DND-41 (cell line): ENCODE results near the gene TSEN15.
"Not testable (repeated sequence)": the region's sequence is repeated elsewhere in the genome, so short reads cannot be mapped to it uniquely, and the experiment has no call there.

Experiments
- ATAC-seq: fragments of 200-7000 bp; cut with Tn5 transposase; 3 replicates; pipeline ENCODE4 v1.9.1; 2021; ENCODE audit warnings: low read depth; ENCODE audit not compliant: insufficient read depth
- DNase-seq: peaks from one replicate; pipeline ENCODE4 v3.0.0-alpha.2; 2020
- H2AFZ ChIP-seq: 2 replicates; pipeline ENCODE4 v1.6.0; 2012; ENCODE audit warnings: low read depth, low read length
- H3K27ac ChIP-seq: 2 replicates; pipeline ENCODE4 v1.5.1; 2012; ENCODE audit warnings: low read length, inconsistent platforms
- H3K27me3 ChIP-seq: fragments of 200-600 bp; sonication (generic); 2 replicates; pipeline ENCODE4 v1.6.0; 2012; ENCODE audit warnings: low read length, mild to moderate bottlenecking, inconsistent platforms; ENCODE audit not compliant: insufficient read depth, poor library complexity
- H3K36me3 ChIP-seq: 2 replicates; pipeline ENCODE4 v1.5.1; 2012; ENCODE audit warnings: low read length, inconsistent platforms; ENCODE audit not compliant: insufficient read depth
- H3K4me1 ChIP-seq: 2 replicates; pipeline ENCODE4 v1.5.1; 2012; ENCODE audit warnings: mild to moderate bottlenecking, low read length; ENCODE audit not compliant: insufficient read depth
- H3K4me2 ChIP-seq: 2 replicates; pipeline ENCODE4 v1.6.0; 2012; ENCODE audit warnings: mild to moderate bottlenecking, moderate library complexity, low read length, inconsistent platforms; ENCODE audit not compliant: insufficient read depth
- H3K4me3 ChIP-seq, 2 experiments: fragments of 200-600 bp in 1 of 2; shearing (Covaris generic) in 1 of 2; 2 replicates each; pipeline ENCODE4 v1.5.1; 2012 to 2016; ENCODE audit warnings: inconsistent platforms in 2 of 2, low read length in 2 of 2, mild to moderate bottlenecking in 2 of 2, low read depth in 1 of 2, moderate library complexity in 1 of 2
- H3K79me2 ChIP-seq: 2 replicates; pipeline ENCODE4 v1.6.0; 2012; ENCODE audit warnings: low read length, inconsistent platforms; ENCODE audit not compliant: insufficient read depth
- H3K9ac ChIP-seq: 2 replicates; pipeline ENCODE4 v1.6.0; 2012; ENCODE audit warnings: low read depth, mild to moderate bottlenecking, inconsistent platforms, low read length, moderate library complexity
- H3K9me3 ChIP-seq: 2 replicates; pipeline ENCODE4 v1.5.1; 2012; ENCODE audit warnings: low read length, moderate library complexity, mild to moderate bottlenecking, inconsistent platforms; ENCODE audit not compliant: insufficient read depth, severe bottlenecking
- H4K20me1 ChIP-seq: 2 replicates; pipeline ENCODE4 v1.6.0; 2012; ENCODE audit warnings: low read length; ENCODE audit not compliant: insufficient read depth
- EZH2 ChIP-seq: IDR thresholded peaks from 3 replicates; pipeline ENCODE4 v1.6.1; 2012; ENCODE audit warnings: borderline replicate concordance, low read depth, mild to moderate bottlenecking, moderate library complexity, low read length, inconsistent platforms; ENCODE audit not compliant: severe bottlenecking
- TF ChIP-seq, protein P1 (sequence below): IDR thresholded peaks from 2 replicates; pipeline ENCODE4 v1.5.1; 2012; ENCODE audit warnings: borderline replicate concordance, low read length, moderate library complexity, mild to moderate bottlenecking; ENCODE audit not compliant: poor library complexity, severe bottlenecking; ENCODE audit errors: extremely low read depth

TSEN15 gene

DNA sequence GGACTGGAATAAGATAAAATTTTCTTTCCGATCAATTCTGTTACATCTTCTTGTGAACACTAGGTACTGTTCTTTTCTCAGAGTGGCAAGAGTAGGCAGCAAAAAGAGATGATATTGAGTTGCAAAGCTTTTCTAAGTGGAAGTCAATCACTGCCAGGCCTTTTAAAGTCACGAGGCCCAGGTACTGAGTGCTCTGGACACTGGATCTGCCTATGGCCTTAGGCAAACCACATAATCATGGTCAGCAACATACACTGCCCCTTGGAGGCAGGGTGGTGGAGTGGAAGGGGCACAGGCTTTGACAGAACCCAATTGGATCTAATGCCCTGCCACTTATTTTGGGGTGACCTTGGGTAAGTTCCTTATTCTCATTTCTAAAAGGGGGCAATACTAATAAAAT is 41.5 kb downstream of the TSEN15 start:
- H3K4me3 ChIP-seq = no peak overlapping the region
- no peaks in the 10 kb centered on the region for H3K27me3 ChIP-seq
- TF ChIP-seq, protein P1, sequence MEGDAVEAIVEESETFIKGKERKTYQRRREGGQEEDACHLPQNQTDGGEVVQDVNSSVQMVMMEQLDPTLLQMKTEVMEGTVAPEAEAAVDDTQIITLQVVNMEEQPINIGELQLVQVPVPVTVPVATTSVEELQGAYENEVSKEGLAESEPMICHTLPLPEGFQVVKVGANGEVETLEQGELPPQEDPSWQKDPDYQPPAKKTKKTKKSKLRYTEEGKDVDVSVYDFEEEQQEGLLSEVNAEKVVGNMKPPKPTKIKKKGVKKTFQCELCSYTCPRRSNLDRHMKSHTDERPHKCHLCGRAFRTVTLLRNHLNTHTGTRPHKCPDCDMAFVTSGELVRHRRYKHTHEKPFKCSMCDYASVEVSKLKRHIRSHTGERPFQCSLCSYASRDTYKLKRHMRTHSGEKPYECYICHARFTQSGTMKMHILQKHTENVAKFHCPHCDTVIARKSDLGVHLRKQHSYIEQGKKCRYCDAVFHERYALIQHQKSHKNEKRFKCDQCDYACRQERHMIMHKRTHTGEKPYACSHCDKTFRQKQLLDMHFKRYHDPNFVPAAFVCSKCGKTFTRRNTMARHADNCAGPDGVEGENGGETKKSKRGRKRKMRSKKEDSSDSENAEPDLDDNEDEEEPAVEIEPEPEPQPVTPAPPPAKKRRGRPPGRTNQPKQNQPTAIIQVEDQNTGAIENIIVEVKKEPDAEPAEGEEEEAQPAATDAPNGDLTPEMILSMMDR = no peak
- no peak for TF ChIP-seq EZH2
- no peak overlapping the region for H3K4me2 ChIP-seq
- no peaks in the 10 kb centered on the region for H3K4me1 ChIP-seq
- DNase-seq (no peak), ATAC-seq (no peak)
- peaks cover 19% of the 10 kb centered on the region for H3K36me3 ChIP-seq
- no peaks in the 10 kb centered on the region for H3K79me2 ChIP-seq
- H4K20me1 ChIP-seq = no peaks in the 10 kb centered on the region
- H3K9me3 ChIP-seq = no peaks in the 10 kb centered on the region
- H2AFZ ChIP-seq = no peak overlapping the region
- H3K27ac ChIP-seq = no peak overlapping the region
- H3K9ac ChIP-seq = no peak overlapping the region

DNA sequence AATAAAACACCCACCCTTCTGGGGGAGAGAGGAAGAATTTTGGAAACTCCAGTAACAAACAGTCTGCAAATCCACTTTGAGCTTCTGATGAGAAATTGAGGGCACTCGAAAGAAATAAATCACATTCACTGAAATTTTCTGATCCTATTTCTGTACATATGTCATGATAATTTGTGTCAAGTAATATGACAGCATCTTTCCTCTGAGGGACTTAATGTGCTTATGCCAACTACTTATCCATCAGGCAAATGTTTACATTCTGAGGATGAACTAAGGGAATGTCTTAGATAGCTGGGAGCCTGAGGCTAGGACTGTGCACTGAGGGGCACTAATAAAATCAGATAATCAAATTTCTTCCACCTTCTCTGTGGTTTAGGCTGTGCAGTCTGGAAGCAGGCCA is 44.5 kb downstream of the TSEN15 start:
- Histone ChIP-seq H4K20me1 (no peaks in the 10 kb centered on the region), H3K27me3 (no peaks in the 10 kb centered on the region), H3K27ac (no peak overlapping the region), H2AFZ (no peak overlapping the region), H3K9ac (no peak overlapping the region), H3K9me3 (no peaks in the 10 kb centered on the region), H3K79me2 (no peaks in the 10 kb centered on the region), H3K4me3 (no peak overlapping the region), H3K36me3 (peaks cover 19% of the 10 kb centered on the region), H3K4me1 (no peaks in the 10 kb centered on the region), H3K4me2 (no peak overlapping the region)
- TF ChIP-seq, protein P1 = no peak
- no peak for TF ChIP-seq EZH2
- ATAC-seq = no peak
- DNase-seq = no peak

DNA sequence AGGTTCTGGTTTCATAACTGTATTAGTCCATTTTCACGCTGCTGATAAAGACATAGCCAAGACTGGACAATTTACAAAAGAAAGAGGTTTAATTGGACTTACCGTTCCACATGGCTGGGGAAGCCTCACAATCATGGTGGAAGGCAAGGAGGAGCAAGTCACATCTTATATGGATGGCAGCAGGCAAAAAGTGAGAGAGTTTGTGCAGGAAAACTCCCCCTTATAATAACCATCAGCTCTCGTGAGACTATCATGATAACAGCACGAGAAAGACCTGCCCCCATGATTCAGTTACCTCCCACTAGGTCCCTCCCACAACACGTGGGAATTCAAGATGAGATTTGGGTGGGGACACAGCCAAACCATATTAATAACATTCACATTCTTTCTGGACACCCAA is 45.0 kb downstream of the TSEN15 start:
- H3K9ac ChIP-seq, H4K20me1 ChIP-seq, H3K27ac ChIP-seq, H3K27me3 ChIP-seq, H3K79me2 ChIP-seq, ATAC-seq, H2AFZ ChIP-seq, H3K4me2 ChIP-seq, H3K9me3 ChIP-seq, DNase-seq, H3K4me1 ChIP-seq, H3K4me3 ChIP-seq: not testable (repeated sequence)
- H3K36me3 ChIP-seq = peaks cover 19% of the 10 kb centered on the region

DNA sequence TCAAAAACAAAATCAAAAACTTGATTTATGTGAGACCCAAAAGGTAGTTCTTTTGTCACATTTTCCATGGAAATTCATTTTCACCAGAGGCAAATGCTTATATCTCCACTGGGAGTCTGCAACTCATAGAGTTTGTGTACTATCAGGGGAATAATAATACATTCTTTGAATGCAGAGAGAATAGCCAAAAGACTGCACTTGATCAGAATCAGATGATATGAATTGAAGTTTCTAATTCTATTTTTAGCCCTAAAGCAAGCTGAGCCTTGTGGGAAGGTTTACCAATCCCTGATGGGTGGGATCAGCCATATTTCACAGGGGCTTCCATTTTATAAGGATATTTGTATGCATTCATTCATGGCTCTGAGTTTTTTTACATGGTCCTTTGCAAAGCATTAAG is 49.6 kb downstream of the TSEN15 start:
- Histone ChIP-seq H3K4me1 (no peaks in the 10 kb centered on the region), H3K4me3 (no peak overlapping the region), H3K36me3 (peaks cover 3% of the 10 kb centered on the region), H3K9me3 (no peaks in the 10 kb centered on the region), H4K20me1 (no peaks in the 10 kb centered on the region), H3K4me2 (no peak overlapping the region), H3K79me2 (no peaks in the 10 kb centered on the region), H3K27ac (no peak overlapping the region), H3K9ac (no peak overlapping the region), H2AFZ (no peak overlapping the region), H3K27me3 (no peaks in the 10 kb centered on the region)
- no peak for TF ChIP-seq EZH2
- TF ChIP-seq, protein P1 = no peak
- ATAC-seq = no peak
- no peak for DNase-seq
